Kidney epithelial cell (primary cell): ENCODE results near the gene ATP2C1. TPM values are rescaled to one million over a fixed set of nuclear protein-coding genes. Genes with fewer than 3 reads are reported as not detected.

Experiments used
- DNase-seq: peaks from one replicate; pipeline ENCODE4 v3.0.0-alpha.2; 2010; ENCODE audit warnings: low read depth
- H3K27me3 ChIP-seq: 2 replicates; pipeline ENCODE4 v1.6.0; 2011; ENCODE audit warnings: low read length; ENCODE audit not compliant: control insufficient read depth, insufficient read depth
- H3K36me3 ChIP-seq: 2 replicates; pipeline ENCODE4 v1.5.1; 2011; ENCODE audit warnings: low read length; ENCODE audit not compliant: control insufficient read depth, insufficient read depth
- H3K4me3 ChIP-seq: 2 replicates; pipeline ENCODE4 v1.5.1; 2011; ENCODE audit warnings: low read depth, mild to moderate bottlenecking, control low read depth, low read length
- CTCF ChIP-seq: IDR thresholded peaks from 2 replicates; pipeline ENCODE4 v1.5.1; 2011; ENCODE audit warnings: mild to moderate bottlenecking, moderate library complexity, low read length, control low read depth, inconsistent platforms; ENCODE audit not compliant: insufficient read depth, poor library complexity, severe bottlenecking
- total RNA-seq: library from RNA; depleted of rRNA; stranded (reverse); fragments of >200 nt; gene quantifications from 2 replicates; pipeline ENCODE4 v1.2.3, GENCODE V29; 2015

The ATP2C1 gene
- total RNA-seq, 1 donor from 2014 or later, result 85.3 TPM

- H3K36me3 ChIP-seq, result no peaks in the 10 kb centered on the region
- no peaks in the 10 kb centered on the region for H3K27me3 ChIP-seq
- no peak for TF ChIP-seq CTCF
- DNase-seq, result no peak
- H3K4me3 ChIP-seq, result no peak overlapping the region
Observed at GRCh38 chr3:130865489-130865888, 28.4 kb upstream of the ATP2C1 start.

- DNase-seq, result no peak
- no peaks in the 10 kb centered on the region for H3K27me3 ChIP-seq
- H3K36me3 ChIP-seq, result no peaks in the 10 kb centered on the region
- H3K4me3 ChIP-seq, result no peak overlapping the region
- no peak for TF ChIP-seq CTCF
Observed at GRCh38 chr3:130866327-130866726, 27.6 kb upstream of the ATP2C1 start.

GRCh38 chr3:130870423-130870822 is 23.5 kb upstream of the ATP2C1 start:
- no peak overlapping the region for H3K4me3 ChIP-seq
- no peak for DNase-seq
- no peak for TF ChIP-seq CTCF
- H3K27me3 ChIP-seq, result no peaks in the 10 kb centered on the region
- H3K36me3 ChIP-seq, result no peaks in the 10 kb centered on the region

- TF ChIP-seq CTCF, result no peak
- Histone ChIP-seq H3K36me3 (no peaks in the 10 kb centered on the region), H3K27me3 (no peaks in the 10 kb centered on the region), H3K4me3 (no peak overlapping the region)
- no peak for DNase-seq
Observed at GRCh38 chr3:130876594-130876993, 17.3 kb upstream of the ATP2C1 start.

DNA sequence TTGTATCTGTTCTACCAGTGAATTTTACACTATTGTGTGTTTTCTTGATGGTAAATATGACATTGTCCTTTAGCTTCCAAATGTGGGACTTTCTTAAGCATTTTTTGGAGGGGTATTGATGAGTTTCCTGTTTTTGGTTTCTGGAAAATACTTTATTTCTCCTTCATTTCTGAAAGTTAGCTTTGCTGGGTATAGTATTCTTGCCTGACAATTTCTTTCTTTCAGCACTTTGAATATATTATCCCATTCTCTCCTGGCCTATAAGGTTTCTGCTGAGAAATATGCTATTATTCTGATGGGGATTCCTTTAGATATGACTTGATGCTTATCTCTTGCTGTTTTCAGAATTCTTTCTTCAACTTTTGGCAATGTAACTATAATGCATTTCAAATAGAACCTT is 15.4 kb upstream of the ATP2C1 start:
- H3K4me3 ChIP-seq, result no peak overlapping the region
- no peak for DNase-seq
- no peaks in the 10 kb centered on the region for H3K36me3 ChIP-seq
- H3K27me3 ChIP-seq, result no peaks in the 10 kb centered on the region
- TF ChIP-seq CTCF, result no peak

GRCh38 chr3:130889416-130889946 is 4.4 kb upstream of the ATP2C1 start:
- DNase-seq, result no peak
- Histone ChIP-seq H3K4me3 (no peak overlapping the region), H3K27me3 (no peaks in the 10 kb centered on the region), H3K36me3 (no peaks in the 10 kb centered on the region)
- TF ChIP-seq CTCF, result no peak
